MM.1S (cell line): Measurements from ENCODE around the gene KLRC4.
"Not testable (repeated sequence)": the region's sequence is repeated elsewhere in the genome, so short reads cannot be mapped to it uniquely, and the experiment has no call there.

Experiments used
- DNase-seq: peaks from one replicate; pipeline ENCODE4 v3.0.0-alpha.2; 2015
- H2AFZ ChIP-seq: fragments of 300-600 bp; sonication (generic); 2 replicates; pipeline ENCODE4 v1.6.0; 2016; ENCODE audit warnings: antibody characterized with exemption, low read length
- H3F3A ChIP-seq: fragments of 300-600 bp; sonication (generic); 2 replicates; pipeline ENCODE4 v1.6.1; 2016; ENCODE audit warnings: mild to moderate bottlenecking, antibody characterized with exemption, low read length, moderate library complexity, mixed read lengths; ENCODE audit not compliant: insufficient read depth
- H3K27ac ChIP-seq: fragments of 300-600 bp; sonication (generic); 2 replicates; pipeline ENCODE4 v1.5.1; 2016; ENCODE audit warnings: mild to moderate bottlenecking, low read length
- H3K27me3 ChIP-seq: fragments of 300-600 bp; sonication (generic); replicated peaks from 2 replicates; pipeline ENCODE4 v1.6.0; 2016; ENCODE audit warnings: low read length; ENCODE audit not compliant: insufficient read depth
- H3K36me3 ChIP-seq: fragments of 300-600 bp; sonication (generic); replicated peaks from 2 replicates; pipeline ENCODE4 v1.6.1; 2016; ENCODE audit warnings: mild to moderate bottlenecking, low read length, mixed read lengths; ENCODE audit not compliant: insufficient read depth
- H3K4me1 ChIP-seq: fragments of 300-600 bp; sonication (generic); 2 replicates; pipeline ENCODE4 v1.6.1; 2016; ENCODE audit warnings: low read length, mixed read lengths
- H3K4me2 ChIP-seq: fragments of 300-600 bp; sonication (generic); 2 replicates; pipeline ENCODE4 v1.6.0; 2016; ENCODE audit warnings: low read depth, low read length
- H3K4me3 ChIP-seq: fragments of 300-600 bp; sonication (generic); 2 replicates; pipeline ENCODE4 v1.5.1; 2016; ENCODE audit warnings: low read length, mixed read lengths
- H3K79me2 ChIP-seq: fragments of 300-600 bp; sonication (generic); 2 replicates; pipeline ENCODE4 v1.6.1; 2016; ENCODE audit warnings: mixed run types, low read length, mixed read lengths
- H3K9ac ChIP-seq: fragments of 300-600 bp; sonication (generic); 2 replicates; pipeline ENCODE4 v1.6.1; 2016; ENCODE audit warnings: low read length, mixed read lengths
- H3K9me2 ChIP-seq: fragments of 300-600 bp; sonication (generic); replicated peaks from 2 replicates; pipeline ENCODE4 v1.6.1; 2016; ENCODE audit warnings: mild to moderate bottlenecking, low read length, mixed read lengths; ENCODE audit not compliant: insufficient read depth
- H3K9me3 ChIP-seq: fragments of 300-600 bp; sonication (generic); replicated peaks from 2 replicates; pipeline ENCODE4 v1.6.1; 2016; ENCODE audit warnings: mild to moderate bottlenecking, low read length, mixed read lengths; ENCODE audit not compliant: insufficient read depth
- H4K20me1 ChIP-seq: fragments of 300-600 bp; sonication (generic); 2 replicates; pipeline ENCODE4 v1.6.1; 2016; ENCODE audit warnings: mild to moderate bottlenecking, low read length, moderate library complexity, mixed read lengths; ENCODE audit not compliant: insufficient read depth
- CTCF ChIP-seq: fragments of 300-600 bp; sonication (generic); IDR thresholded peaks from 2 replicates; pipeline ENCODE4 v1.5.1; 2016; ENCODE audit warnings: antibody characterized with exemption, low read length, mixed read lengths
- EZH2 ChIP-seq: fragments of 300-600 bp; sonication (generic); optimal IDR thresholded peaks from 2 replicates; pipeline ENCODE3; 2017; ENCODE audit warnings: low read depth, mild to moderate bottlenecking, antibody characterized with exemption, low read length, mixed read lengths
- EZH2phosphoT487 ChIP-seq: fragments of 300-600 bp; sonication (generic); IDR thresholded peaks from 2 replicates; pipeline ENCODE4 v1.6.1; 2018; ENCODE audit warnings: antibody characterized with exemption, low read length

Gene KLRC4

DNA sequence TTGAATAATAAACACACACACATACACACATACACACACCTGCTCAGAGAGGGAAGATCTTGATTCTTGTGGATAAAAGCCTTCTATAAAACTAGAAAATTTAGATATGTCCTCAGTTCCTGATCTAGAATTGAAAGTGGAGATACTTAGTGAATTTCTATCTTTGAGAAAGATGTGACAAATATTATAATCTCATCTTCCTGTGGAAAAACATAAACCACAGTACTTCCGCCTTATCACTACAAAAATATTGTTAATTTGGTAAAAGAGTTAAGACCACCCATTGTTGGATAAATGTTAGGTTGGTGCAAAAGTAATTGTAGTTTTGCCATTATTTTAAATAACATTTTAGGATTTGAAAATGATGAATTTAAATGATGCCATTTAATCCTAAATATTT is 19.7 kb downstream of the KLRC4 start, which contains the start of gene KLRK1:
Gene KLRK1 (minus strand): TSS at position 138 of the 400 bp plus-strand sequence. CDS start 1,231 bp downstream, outside the sequence.
- H3K9ac ChIP-seq: no peak within 1 kb of the TSS
- H2AFZ ChIP-seq: no peak within 1 kb of the TSS
- H3K4me1 ChIP-seq: no peaks in the 10 kb centered on the region
- H3K79me2 ChIP-seq: no peaks in the 10 kb centered on the region
- H3K36me3 ChIP-seq: no peaks in the 10 kb centered on the region
- H3K9me3 ChIP-seq: no peaks in the 10 kb centered on the region
- H3K27me3 ChIP-seq: no peaks in the 10 kb centered on the region
- H3K4me3 ChIP-seq: no peak within 1 kb of the TSS
- no peak within 1 kb of the TSS for H3K4me2 ChIP-seq
- H3K27ac ChIP-seq: no peak within 1 kb of the TSS
- TF ChIP-seq EZH2 (no peak), CTCF (no peak), EZH2phosphoT487 (no peak)
- DNase-seq: no peak
- no peaks in the 10 kb centered on the region for H3K9me2 ChIP-seq
- H3F3A ChIP-seq: no peaks in the 10 kb centered on the region
- no peaks in the 10 kb centered on the region for H4K20me1 ChIP-seq

DNA sequence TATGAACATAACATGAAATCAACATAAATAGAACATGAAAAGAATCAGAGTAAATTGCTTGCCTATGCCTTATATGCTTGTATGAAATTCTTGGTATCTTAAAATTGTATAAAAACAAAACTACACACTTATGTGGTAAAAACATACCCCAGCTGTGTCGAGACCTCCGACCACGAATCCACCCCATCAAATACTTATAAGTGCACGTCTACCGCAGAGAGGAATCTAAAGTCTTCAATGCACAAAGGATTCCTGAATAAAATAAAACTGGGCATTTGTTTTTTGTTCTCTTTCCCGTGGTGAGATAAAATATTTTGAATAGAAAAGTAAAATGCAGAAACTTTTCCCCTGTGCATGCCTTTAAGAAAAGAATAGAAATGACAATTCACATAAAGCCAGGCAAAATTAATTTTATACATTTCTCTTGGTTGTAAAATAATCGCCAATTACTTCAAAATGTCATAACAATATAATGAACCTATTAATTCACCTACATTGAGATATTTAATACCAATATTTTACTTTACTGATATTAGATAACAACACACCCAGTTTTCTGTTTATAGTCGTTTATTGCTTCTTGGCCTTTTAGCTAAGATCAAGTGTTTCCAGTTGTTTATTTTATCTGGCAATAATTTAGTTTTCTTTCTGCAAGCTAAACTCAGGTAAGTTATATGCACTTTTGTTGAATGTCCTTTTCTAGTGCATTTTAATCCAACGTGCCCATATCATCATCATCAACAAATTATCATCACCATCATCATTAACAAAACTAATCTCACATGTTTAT is 20.7 kb downstream of the KLRC4 start:
- Histone ChIP-seq H3K9me2 (no peaks in the 10 kb centered on the region), H3F3A (no peaks in the 10 kb centered on the region), H3K79me2 (no peaks in the 10 kb centered on the region), H4K20me1 (no peaks in the 10 kb centered on the region), H3K4me3 (no peak overlapping the region), H3K4me1 (no peaks in the 10 kb centered on the region), H3K27me3 (no peaks in the 10 kb centered on the region), H3K27ac (no peak overlapping the region), H2AFZ (no peak overlapping the region), H3K4me2 (no peak overlapping the region), H3K9ac (no peak overlapping the region), H3K36me3 (no peaks in the 10 kb centered on the region), H3K9me3 (no peaks in the 10 kb centered on the region)
- DNase-seq: no peak
- TF ChIP-seq CTCF (no peak), EZH2 (no peak), EZH2phosphoT487 (no peak)

DNA sequence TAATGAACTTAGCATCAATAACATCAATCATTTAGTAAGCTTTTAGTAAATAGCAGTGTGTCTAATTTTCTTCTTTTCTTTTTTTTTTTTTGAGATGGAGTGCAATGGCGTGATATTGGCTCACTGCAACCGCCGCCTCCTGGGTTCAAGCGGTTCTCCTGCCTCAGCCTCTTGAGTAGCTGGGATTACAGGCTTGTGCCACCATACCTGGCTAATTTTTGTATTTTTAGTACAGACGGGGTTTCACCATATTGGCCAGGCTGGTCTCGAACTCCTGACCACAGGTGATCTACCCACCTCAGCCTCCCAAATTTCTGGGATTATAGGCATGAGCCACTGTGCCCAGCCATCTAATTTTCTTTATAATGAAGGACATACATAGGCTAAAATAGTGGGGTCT is 22.1 kb downstream of the KLRC4 start:
- not testable (repeated sequence) for H3K4me3 ChIP-seq, H3K79me2 ChIP-seq, H3K27me3 ChIP-seq, H3F3A ChIP-seq, H3K4me2 ChIP-seq, H3K4me1 ChIP-seq, H2AFZ ChIP-seq, H3K36me3 ChIP-seq, H3K9ac ChIP-seq, DNase-seq, H3K27ac ChIP-seq, H4K20me1 ChIP-seq, H3K9me3 ChIP-seq, H3K9me2 ChIP-seq

DNA sequence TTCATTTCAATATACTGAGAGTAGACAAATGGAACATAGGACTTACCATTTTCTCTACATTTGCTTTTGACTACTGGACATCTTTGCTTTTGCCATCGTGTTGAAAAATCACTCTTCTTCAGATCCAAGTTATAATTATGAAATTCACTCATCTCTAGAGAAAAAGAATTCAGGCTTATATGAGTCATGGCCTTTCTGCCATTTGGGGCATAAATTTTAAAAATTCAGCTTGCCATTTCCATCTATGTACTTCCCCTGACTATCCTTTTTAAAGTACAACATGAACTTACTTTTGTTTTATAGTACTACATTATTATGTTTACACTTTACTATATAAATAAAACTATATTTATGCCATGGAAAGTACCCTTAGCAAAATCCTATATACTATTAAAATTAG is 22.7 kb downstream of the KLRC4 start:
- Histone ChIP-seq H3K27ac (no peak overlapping the region), H3K4me2 (no peak overlapping the region), H3K79me2 (no peaks in the 10 kb centered on the region), H3K9me2 (no peaks in the 10 kb centered on the region), H3K27me3 (no peaks in the 10 kb centered on the region), H2AFZ (no peak overlapping the region), H3K9me3 (no peaks in the 10 kb centered on the region), H3K4me3 (no peak overlapping the region), H4K20me1 (no peaks in the 10 kb centered on the region), H3K4me1 (no peaks in the 10 kb centered on the region), H3K36me3 (no peaks in the 10 kb centered on the region), H3F3A (no peaks in the 10 kb centered on the region), H3K9ac (no peak overlapping the region)
- TF ChIP-seq CTCF: no peak
- TF ChIP-seq EZH2: no peak
- TF ChIP-seq EZH2phosphoT487: no peak
- no peak for DNase-seq
